ENCODE data around the gene UGT1A4.

The UGT1A4 gene

DNA sequence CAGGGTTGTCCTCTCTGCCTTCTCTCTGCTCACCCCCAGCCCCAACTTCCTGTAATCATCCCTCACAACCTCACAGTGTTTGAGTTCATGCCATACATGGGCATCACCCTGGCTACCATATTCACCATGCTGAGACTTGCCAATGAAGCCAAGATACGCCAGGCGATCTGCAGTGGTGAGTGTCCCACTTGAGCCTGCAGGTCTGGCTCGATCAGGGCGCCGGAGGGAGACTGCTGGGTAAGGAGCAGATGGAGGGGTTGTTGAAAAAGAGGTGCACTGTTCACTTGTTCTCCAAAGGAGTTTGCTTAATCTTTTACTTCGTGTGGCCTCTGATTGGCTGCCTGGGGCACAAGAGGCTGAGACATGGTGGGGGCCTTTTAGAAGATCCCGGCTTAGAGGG is 74.2 kb downstream of the UGT1A4 start:
- DNase-seq = no peak

DNA sequence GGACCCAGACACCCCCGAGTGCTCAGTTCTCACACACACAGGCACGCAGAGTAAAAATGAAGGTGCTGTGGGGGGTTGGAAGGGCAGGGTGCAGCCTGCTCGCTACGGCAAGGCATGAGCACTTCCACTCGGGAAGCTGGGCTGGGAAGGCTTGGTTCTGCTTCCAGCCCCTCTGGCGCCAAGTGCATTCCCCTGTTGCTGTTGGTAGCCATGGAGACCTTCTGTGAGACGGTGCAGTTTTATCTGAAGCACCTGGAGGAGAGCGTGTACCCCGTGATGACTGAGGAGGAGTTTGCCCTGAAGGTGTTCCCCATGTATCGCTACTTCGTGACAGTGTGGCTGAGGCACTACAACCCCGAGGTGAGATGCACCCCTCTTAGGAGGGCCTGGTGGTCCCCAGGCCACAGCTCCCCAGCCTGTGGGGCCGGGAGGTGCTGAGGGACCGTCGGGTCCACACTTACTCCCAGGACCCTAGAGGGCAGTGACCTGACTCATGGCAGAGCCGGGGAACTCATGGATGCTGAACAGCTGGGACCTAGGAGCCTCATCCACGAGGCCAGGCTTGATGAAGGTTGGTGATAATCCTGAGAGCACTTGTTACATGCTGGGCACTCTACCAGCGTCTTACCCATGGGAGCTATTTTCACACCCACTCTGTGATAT is 75.1 kb downstream of the UGT1A4 start:
- no peak for DNase-seq

DNA sequence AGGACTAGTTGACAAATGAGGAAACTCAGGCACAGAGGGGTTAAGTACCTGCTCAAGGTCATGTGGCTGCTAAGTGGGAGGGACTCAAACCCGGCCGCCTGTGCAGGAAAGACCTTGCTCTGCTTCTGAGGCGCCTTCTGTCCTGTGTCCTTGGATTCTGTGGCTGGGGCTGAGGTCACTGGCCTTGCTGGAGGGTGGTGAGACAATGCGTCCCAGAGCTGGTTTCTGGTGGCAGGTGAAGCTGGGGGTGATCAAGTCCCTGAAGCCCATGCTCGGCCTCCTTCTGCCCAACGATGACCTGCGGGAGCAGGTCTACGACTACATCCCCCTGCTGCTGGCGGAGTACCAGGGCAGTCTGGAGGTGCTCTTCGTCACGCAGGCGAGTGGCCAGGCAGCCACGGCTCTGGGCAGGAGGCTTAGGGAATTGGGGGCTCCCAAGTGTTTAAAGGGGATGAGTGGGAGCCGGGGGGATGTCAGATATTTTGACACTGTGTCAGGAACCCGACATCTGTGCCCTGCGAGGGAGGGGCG is 75.7 kb downstream of the UGT1A4 start:
- DNase-seq = no peak

DNA sequence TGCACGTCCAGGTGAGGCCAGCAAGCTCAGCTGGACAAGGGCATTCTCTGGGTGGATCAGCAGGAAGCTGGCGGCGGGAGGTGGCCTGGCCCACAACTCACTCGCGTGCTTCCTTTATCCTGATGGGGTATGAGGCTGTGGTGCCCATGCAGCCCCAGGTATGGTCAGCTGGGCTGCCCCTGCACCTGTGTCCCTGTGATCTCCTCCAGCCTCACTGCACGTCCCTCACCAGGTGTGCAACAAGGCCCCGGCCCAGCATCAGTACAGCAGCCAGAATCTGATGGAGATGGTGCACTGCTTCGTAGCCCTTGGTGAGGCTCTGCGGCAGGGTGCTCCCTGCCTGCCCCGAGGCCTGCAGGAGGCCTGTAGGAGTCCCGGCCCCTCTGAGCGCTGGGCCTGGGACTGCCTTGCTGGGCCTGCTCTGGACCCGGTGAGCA is 77.2 kb downstream of the UGT1A4 start:
- no peak for DNase-seq

DNA sequence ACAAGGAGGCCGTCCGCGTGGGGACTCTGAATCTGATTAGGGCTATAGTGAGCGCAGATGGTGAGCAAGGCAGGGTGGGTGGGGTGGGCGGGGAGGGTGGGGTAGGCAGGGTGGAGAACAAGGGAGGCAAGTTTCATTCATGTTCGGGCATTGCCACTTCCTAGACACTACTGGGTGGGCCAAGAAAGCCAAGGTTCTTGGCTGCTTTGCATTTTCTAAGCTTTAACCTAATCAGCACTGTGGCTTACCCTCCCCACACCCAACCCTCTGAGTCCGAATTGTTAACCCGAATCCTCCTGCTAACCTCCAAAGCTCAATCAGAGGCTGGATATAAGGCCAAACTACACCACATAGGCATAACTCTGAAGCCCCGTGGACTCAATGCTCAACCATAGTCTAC is 77.7 kb downstream of the UGT1A4 start:
- no peak for DNase-seq

DNA sequence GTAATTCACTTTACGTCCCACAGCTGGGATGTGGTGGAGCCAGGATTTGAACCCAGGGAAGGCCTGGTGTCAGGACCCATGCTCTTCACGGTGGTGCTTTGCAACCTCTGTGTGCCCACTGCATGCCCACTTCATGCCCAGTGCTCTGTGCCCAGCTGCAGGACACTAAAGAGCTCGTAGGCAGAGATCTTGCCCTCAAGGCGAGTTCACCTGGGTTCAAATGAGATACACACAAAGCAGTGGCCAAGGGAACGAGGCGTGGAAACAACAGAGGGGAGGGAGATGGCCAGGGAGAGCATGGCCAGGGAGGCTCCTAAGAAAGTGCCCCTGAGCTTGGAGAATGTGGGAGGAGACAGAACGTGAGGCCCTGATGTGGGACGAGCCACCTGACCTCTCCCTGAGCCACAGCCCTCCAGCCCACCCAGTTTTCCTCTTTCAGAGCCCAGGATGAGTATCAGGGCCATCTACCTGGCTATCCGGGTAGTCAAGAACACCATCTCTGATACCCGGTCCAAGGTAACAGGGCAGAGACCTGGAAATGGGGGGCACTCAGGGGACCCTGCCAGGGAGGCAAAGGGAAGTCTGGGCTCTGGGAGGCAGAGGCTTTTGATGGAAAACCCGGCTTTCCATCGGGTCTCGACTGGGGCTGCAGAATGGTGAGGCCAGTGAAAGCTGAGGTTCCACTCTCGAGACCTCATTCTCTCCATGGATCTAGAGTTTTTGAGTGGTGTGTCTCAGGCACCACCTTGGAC is 80.0 kb downstream of the UGT1A4 start:
- no peak for DNase-seq

DNA sequence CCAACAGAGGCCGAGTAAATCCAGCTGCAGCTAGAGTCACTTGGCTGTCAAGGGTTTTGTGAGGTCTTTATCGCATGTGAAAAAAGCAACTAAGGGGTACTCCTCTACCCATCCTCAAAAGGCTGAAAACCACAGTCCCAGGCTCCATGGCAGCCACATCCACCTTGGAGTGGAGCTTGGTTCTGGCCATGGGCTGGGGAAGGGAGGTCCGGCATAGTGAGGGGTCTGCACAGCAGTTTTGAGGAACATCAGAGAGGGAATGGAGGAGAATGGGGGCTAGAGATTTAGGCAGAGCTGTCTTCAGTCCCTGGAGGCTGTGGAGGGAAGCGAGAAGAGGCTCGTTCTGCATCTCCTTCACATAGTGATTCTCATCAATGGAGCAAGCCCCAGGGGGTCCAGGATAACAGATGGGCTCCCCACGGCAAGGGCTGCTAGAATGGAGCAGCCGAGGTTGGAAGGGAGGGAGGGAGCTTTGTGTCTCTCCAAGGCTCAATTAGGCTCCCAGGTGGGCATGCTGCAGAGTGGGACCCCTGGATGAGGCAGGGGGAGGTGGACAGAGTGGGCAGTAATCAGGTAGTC is 80.6 kb downstream of the UGT1A4 start:
- no peak for DNase-seq

DNA sequence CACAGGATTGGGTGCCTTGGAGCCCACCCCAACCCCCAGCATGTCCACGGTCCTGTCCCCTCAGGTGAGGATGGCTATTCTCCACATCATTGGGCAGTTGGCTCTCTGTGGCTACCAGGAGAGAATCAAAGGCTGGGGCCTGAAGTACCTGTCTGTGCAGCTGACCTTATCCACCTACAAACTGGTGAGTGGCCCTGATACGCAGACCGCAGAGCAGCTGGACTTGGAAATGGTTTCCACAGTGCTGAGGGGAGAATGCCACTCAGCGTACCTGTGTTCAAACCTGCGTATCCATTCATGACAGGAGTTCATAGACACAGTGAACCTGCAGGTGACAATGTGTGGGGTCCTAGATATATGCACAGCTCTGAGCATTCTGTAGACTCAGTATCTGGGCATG is 81.2 kb downstream of the UGT1A4 start:
- no peak for DNase-seq

DNA sequence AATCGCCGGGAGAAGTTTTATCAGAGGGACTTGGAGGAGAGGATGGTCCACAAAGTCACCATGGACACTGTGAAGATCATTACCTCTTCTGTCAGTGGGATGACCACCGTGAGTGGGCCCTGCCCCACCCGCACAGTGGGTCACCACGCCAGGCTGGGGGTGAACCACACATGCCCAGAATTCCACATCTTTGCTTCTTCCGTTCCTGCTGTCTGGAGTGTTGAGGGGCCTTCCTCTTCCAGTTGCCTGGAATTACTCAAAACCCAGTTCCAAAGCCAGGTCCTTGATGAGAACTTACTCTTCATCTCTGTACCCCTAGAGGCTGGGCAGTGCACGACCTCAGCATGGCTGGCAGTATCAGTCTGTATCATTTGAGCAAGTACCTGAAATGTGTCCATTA is 81.7 kb downstream of the UGT1A4 start:
- DNase-seq = no peak

DNA sequence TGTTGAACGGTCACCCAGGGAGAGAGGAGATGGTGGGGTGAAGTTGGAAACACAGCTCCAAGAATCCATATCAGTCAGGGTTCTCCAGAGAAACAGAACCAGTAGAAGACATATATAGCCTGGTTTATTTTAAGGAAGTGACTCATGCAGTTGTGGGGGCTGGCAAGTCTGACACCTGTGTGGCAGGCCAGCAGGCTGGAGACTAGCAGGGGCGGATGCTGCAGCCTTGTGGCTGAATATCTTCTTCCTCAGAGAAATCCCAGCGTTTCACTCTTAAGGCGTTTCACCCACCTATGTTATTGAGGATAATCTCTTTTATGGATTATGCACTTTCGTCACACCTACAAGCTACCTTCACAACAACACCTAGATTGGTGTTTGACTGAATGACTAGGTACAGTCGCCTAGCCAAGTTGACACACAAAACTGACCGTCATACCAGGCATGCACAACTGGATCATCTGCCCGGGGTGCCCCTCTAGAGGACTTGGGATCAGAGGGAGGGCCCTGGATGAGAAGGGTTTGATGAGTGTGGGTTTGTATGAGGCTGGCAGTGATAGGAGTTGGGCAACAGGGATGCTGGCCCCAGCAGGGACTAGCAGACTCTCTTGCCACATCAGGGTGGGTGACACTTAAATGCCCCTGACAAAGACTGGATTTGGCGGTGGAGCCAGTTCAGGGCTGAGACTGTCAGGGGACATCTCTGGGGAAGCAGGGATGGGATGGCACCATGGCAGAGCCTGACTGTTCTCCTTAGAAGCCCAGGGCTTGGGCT is 83.0 kb downstream of the UGT1A4 start:
- no peak for DNase-seq

DNA sequence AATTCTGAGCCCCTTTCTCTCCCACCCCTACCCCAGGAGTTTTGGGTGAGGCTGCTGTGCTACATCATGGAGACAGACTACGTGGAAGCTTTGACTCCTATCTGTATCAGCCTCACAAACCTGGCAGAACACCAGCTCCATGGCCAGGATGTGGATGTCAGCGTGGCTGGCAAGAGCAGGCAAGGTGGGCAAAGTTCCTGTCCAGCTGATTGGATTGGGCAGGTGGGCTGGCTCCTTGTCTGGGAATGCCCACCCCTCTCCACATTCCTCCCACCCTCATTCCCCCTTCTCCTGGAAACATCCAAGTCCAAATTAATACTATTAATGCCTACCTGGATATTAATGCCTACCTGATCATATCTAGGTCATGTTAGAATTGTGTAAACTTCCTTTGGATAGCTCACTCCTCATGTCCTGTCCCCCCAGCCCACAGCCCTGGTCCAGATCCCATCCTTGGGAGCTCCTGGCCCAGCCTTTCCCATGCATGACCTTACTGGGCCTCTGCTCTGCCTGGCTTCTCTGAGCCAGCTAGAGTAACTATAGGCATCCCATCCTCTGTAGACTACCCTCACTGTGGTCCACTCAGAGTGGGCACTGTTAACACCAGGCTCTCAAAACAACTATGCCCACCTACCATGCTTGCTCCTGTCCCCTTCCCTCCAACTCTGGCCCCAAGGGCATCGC is 83.7 kb downstream of the UGT1A4 start:
- no peak for DNase-seq

DNA sequence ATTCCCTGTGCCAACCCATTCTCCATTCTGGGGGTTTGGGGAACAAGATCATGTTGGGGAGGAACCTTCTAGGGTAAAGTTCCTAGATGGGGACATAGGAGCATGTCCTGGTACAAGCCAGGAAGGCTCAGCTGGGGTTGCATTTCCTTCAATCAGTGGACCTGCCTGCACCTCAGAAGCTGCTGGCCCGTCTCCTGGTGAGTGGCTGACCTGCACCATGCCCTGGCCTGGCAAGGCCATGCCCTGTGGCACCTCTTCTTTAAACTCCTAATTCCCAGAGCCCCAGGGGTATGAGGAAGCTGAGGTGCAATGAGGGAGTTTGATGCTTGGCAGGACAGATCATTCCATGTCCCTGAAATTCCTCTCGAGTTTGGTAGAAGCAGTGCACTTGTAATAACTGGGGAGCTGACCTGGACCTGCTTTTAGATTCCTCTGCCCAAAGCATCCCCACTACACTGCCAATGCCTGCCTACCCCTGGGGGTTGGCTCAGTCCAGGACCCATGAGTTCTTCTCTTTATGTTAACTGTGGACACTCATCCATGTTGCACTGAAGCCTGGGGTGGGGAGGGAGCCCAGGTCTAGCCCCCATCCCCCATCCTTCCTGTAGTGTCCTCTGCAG is 84.9 kb downstream of the UGT1A4 start:
- no peak for DNase-seq

DNA sequence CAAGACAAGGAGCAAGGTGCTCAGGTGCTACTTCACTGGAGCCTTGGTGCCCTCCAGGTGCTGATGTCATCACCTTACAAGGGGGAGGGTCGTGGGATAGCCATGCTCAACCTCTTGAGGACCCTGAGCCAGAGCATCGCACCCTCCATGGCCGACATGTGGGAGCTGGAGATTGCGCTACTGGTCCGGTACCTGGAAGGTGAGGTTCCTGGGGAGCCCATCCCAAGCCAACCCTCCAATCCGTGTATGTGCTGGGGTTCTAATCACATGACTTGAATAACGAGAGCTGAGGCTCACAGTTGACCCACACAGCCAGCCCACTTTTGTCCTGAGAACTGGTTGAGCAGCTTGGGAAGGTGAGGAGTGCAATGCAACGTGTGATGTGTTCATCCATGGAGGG is 85.5 kb downstream of the UGT1A4 start:
- DNase-seq = no peak

DNA sequence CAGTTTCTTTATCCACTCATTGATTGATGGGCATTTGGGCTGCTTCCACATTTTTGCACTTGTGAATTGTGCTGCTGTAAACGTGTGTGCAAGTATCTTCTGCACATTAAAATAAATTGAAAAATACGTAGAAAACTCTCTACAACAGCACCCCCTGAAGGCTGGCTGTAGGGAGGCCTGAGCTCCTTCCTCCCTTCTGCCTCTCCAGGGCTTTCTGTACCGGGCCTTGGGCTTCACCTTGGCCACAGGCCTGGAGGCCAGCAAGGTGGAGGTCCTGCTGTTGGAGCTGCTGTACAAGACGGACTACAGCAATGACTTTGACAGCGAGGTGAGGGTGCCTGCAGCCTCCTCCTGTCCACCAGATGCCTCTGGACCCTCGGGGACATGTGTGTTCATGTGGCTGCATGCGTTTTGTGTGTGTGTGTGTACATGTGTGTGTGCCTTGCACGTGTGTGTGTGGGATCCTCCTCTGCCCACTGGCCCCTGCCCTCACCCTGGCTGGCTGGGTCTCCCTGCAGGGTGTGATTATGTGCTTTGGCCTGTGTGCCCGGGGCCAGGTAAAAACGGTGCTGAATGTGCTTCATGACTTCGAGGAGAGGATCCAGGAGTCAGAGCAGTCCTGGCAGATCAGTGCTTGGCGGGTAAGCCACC is 88.8 kb downstream of the UGT1A4 start:
- DNase-seq = no peak

DNA sequence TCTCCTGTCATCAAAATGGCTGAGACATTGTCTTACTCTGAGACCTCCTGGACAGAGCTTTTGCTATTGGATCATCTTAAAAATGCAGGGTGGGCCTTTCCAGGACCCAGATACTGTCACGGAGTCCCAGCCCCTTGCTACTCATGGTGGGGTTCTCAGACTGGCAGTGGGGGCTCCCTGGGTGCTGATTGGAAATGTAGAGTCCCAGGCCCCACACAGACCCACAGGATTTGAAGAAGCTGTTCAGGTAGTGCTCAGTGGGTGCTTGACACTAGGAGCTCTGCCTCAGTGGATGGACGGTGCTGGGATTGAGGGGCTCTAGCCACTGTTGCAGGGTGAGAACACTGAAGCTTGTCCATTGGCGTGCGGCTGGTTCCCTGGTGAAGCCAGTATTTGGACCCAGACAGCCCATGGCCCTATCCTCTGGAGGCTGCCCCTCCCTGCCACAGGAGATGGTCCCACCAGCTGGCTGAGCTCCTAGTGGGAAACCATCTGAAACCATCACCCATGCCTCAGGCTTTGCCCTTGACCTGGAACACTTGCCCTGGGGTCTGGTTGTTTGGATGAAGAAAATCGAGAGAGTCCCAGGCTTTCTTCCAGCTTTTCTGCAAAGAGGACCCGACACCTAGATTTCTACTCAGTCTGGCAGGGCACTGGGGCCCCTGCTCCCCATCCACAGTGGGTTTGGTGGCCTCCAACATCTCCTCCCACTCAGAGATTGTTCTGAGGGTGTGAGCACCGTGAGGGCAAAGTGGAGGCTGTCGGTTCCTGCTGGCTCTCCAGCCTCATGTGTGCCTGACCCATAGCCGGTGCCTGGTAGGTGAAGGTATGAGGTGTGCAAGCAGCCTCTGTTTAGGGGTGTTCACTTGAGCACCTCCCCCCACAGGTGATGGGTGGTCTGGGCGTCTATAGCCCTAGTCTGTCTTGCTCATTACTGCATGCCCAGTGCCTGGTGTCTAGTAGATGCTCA is 89.7 kb downstream of the UGT1A4 start:
- DNase-seq = no peak

DNA sequence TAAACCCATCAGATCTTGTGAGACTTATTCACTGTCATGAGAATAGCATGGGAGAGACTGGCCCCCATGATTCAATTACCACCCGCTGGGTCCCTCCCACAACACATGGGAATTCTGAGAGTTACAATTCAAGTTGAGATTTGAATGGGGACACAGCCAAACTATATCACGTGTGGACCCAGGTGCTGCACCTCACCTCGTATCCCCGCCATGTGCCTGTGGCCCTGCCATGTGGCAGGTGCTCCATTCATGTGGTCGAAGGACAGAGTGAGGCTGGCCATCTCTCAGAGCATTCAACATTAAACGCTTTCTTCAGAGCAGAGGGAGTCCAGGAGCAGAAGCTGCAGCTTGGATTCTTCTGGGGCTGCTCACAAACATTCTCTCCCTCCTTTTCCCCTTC is 91.8 kb downstream of the UGT1A4 start:
- DNase-seq = no peak

DNA sequence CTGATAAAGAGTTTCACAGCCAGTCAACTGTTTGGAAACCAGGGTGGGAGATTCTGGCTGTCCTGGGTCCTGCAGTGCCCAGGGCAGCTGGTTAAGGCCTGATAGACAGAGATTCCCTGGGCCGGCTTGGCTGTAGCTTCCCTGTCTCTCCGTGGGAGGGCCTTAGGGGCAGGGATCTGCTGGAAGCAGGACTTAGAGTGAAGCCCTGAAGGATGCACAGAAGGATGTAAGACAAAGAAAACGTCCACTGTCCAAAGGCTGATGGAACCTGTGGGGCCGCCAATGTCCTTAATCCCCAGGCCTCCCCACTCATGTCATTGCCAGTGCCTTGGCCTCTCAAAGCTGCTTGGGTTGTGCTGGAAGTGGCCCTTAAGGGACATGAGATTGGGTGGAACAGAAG is 92.6 kb downstream of the UGT1A4 start:
- DNase-seq = no peak

DNA sequence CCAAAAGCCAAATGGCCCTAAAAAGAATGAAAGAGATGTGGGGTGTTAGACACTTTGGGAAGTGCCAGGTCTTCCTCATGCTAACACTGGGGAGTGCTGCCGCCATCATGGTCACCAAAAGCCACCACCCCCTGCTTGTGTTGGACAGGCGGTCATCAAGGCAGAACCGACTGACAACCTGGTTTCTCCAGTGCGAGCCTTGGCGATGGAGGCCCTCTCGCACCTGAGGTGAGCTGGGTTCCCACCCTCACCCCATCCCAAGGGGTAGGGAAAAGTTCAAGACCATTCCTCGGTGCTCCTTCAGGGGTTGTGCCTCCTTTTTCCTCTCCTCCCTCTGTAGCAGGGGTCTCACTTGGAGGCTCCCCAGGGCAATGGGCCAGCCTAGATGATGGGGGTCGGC is 93.2 kb downstream of the UGT1A4 start:
- no peak for DNase-seq

DNA sequence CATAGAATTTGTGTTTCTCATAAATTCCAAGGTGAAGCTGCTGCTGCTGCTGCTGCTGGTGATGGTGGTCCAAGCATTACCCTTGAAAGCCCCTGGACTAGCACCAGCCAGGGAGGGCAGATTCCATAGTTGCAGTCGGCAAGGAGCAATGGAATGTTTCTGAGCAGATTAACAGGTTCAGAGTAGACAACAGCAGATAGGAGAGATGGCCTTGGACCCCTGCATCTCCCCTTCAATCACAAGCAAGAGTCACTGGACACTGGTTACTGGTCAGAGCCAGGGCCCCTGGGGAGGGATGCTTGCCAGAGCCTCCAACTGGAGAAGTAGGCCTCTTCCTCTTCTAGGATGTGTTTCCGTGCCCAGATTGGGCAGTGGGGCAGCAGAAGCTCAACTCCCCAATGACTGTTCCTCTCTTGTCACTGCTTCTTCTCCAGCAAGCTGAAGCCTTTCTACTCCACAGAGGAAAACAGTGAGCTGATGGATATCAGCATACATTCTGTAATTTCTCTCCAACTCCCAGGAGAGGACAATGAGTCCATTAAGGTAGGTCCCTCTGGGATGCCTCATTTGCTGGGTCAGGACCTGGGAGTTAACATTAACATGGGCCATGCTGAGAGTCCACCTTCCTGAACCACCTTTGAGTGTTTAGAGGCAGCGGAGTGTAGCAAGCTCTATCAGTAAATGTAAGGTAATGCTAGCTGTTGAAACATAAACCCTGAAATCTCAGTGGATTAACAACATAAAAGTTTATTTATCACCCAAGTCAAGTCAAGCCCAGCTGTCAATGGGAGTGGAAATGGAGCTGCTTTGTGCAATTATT is 94.9 kb downstream of the UGT1A4 start:
- no peak for DNase-seq

All from CD4-positive, alpha-beta T cell treated with Interleukin-6 for 4 hours (primary cell).